HT-29 (cell line): ENCODE results near the gene STAB2. TPM values are rescaled to one million over a fixed set of nuclear protein-coding genes. Genes with fewer than 3 reads are reported as not detected.
"Not testable (repeated sequence)": the region's sequence is repeated elsewhere in the genome, so short reads cannot be mapped to it uniquely, and the experiment has no call there.

Experiments used
- DNase-seq: peaks from one replicate; pipeline ENCODE4 v3.0.0-alpha.2; 2015; ENCODE audit warnings: low spot score
- small RNA-seq: library from RNA; depleted of rRNA; stranded (forward); fragments of <200 nt; gene quantifications from one replicate; pipeline ENCODE3, GENCODE V24; 2014
- total RNA-seq: library from RNA; depleted of rRNA; stranded (reverse); fragments of >200 nt; shearing (Covaris generic); gene quantifications from 2 replicates; pipeline ENCODE4 v1.2.3, GENCODE V29; 2014; rRNA removed

Gene STAB2
- total RNA-seq, 1 experiment from 2014 or later, result 0.05 TPM

GRCh38 chr12:103805655-103806360 is 218.7 kb downstream of the STAB2 start:
- DNase-seq, result no peak

- DNase-seq, result no peak
These were observed 219.7 kb downstream of the STAB2 start for GRCh38 chr12:103806803-103807202.

DNA sequence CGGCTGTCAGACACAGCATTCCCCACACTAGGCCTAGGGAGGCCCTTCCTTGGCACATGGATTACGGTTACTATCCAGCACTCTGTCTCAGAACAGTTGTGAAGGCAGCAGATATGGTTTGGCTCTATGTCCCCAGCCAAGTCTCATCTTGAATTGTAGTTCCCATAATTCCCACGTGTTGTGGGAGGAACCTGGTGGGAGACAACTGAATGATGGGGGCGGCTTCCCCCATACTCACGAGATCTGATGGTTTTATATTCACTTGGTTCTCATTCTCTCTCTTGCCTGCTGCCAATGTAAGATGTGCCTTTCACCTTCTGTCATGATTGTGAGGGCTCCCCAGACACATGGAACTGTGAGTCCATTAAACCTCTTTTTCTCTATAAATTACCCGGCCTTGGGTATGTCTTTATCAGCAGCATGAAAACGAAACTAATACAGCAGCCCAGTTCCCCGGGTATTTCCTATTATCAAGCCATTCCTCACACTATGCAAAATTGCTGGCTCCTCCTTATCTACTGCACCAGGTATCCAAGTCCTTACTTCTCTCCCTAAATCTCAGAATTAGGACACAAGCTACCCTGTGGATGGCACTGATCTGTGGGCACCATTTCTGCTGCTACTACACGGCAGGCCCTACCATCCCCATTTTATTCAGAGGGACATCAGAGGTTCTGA is 220.6 kb downstream of the STAB2 start:
- DNase-seq, result no peak

- DNase-seq, result no peak
These were observed 221.3 kb downstream of the STAB2 start for GRCh38 chr12:103808239-103808880.

DNA sequence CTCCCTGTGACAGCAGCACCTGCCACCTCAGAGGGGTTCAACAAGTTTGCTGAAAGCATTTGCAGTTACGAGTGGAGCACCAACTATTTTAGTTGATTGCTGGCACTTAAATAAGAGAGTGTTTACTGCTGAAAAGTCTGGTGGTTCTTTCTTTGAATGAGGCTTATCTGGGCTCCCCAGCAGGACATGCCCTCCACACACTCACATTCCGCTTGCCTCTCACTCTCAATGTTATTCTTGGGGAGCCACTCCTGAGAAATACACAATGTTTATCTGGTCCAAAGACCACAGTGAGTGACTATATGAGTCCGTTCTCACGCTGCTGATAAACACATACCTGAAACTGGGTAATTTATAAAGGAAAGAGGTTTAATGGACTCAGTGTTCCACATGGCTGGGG is 222.1 kb downstream of the STAB2 start:
- no peak for DNase-seq

- not testable (repeated sequence) for DNase-seq
These were observed 222.6 kb downstream of the STAB2 start for GRCh38 chr12:103809639-103810038.

GRCh38 chr12:103810111-103810510 is 223.0 kb downstream of the STAB2 start:
- DNase-seq, result no peak

DNA sequence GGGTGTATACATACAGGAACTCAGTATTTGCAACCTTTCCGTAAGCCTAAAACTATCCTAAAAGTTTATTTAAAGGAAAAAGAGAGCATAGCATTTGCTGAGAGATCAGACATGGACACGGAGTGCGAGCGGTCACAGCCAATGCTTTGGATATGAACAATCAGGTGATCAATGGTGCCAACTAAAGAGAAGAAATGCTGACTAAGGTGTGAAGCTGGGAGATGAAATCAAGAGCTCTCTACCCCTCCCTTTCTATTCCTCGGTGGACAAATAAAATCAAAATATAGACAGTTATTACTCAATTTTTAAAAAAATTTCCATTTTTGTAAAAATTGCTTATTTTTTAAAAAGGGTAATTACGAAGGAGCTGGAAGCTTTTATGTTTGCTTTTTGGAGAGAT is 224.7 kb downstream of the STAB2 start:
- no peak for DNase-seq

GRCh38 chr12:103812789-103813188 is 225.7 kb downstream of the STAB2 start:
- no peak for DNase-seq

- no peak for DNase-seq
These were observed 226.4 kb downstream of the STAB2 start for GRCh38 chr12:103813426-103813825.

DNA sequence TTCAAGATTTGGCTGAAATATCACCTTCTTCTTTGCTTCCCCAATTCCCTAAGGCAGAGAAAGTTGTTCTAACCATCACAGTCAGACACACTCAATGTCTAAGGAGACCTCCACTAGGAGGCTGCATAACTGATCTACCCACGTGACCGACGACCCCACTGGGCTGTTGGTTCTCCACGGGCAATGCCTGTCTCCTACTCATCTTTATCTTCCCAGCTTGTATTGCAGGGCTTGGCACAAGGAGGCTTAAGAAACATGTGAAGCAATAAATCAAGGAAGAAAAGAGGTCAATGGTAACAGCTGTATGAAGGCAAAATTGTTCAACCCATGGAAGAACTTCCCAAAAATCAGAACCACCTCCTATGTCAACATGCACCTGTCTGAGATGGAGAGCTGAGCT is 226.9 kb downstream of the STAB2 start:
- DNase-seq, result no peak

GRCh38 chr12:103814436-103814835 is 227.4 kb downstream of the STAB2 start:
- no peak for DNase-seq

Small RNA genes within 50 kb of the gene (small RNA-seq; reads per million reads assigned to genes)
- not detected for gene RF00096

Other genes with a start within 250 kb of the STAB2 start
- gene C12orf42, start 91.3 kb upstream of the STAB2 start, total RNA-seq, result 0.16 TPM in 1 of 2 replicates, not detected in the other